Transverse colon (tissue), 4 donors: Measurements from ENCODE around the gene ELP6. TPM values are rescaled to one million over a fixed set of nuclear protein-coding genes. Genes with fewer than 3 reads are reported as not detected.
"Not testable (repeated sequence)": the region's sequence is repeated elsewhere in the genome, so short reads cannot be mapped to it uniquely, and the experiment has no call there.

Source experiments
- DNase-seq: peaks from one replicate; pipeline ENCODE4 v3.0.0-alpha.2; 2019
- H3K27ac ChIP-seq, 4 donors: fragments of 200-600 bp; sonication (generic); 2 replicates each; pipeline ENCODE4 v1.5.1; 2016 to 2018; ENCODE audit warnings: inconsistent platforms in 4 of 4
- H3K27me3 ChIP-seq: fragments of 200-600 bp; sonication (generic); 2 replicates; pipeline ENCODE4 v1.5.1; 2017; ENCODE audit warnings: inconsistent platforms
- H3K36me3 ChIP-seq, 4 donors: fragments of 200-600 bp; sonication (generic); 2 replicates each; pipeline ENCODE4 v1.5.1; 2017 to 2019; ENCODE audit warnings: inconsistent platforms in 4 of 4
- H3K4me1 ChIP-seq, 4 donors: fragments of 200-600 bp; sonication (generic); 2 replicates each; pipeline ENCODE4 v1.5.1; 2017 to 2020; ENCODE audit warnings: inconsistent platforms in 4 of 4
- H3K4me3 ChIP-seq, 4 donors: fragments of 200-600 bp; sonication (generic); 1 replicate in 1 of 4; 2 replicates in 3 of 4; pipeline versions ENCODE4 v1.5.1 to v1.6.1; 2017 to 2019; ENCODE audit warnings: inconsistent platforms in 4 of 4
- H3K9me3 ChIP-seq, 2 donors: fragments of 200-600 bp; sonication (generic); 2 replicates each; pipeline ENCODE4 v1.5.1; 2017 to 2019; ENCODE audit warnings: inconsistent platforms in 2 of 2
- EP300 ChIP-seq: sonication (generic); formaldehyde crosslinking; IDR thresholded peaks from one replicate; pipeline ENCODE4 v1.6.1; 2017; ENCODE audit warnings: antibody characterized with exemption, low read depth
- POLR2A ChIP-seq: fragments of 450-650 bp; IDR thresholded peaks from one replicate; pipeline ENCODE4 v1.6.1; 2016; ENCODE audit warnings: antibody characterized with exemption, mild to moderate bottlenecking, moderate library complexity
- POLR2AphosphoS5 ChIP-seq, 3 donors: sonication (generic); formaldehyde crosslinking; IDR thresholded peaks; one replicate each; pipeline ENCODE4 v1.6.1; 2016; ENCODE audit warnings: antibody characterized with exemption in 3 of 3
- WGBS, 2 donors: methylation state at CpG; one replicate each; pipeline ENCODE4 v1.1.5; 2018; ENCODE audit warnings: low coverage in 1 of 2; 5-methylcytosine and 5-hydroxymethylcytosine counted together
- in situ Hi-C, 4 donors: fragments of 200-750 bp; cut with MboI; loops; one replicate each; pipeline versions ENCODE4 v1.15.0 to v1.15.1; 2017; ENCODE audit warnings: low sequenced_read_pairs in 3 of 4, low pct_ligation_motif_present in 1 of 4, low pct_unique_long_range_greater_than_20kb in 1 of 4
- intact Hi-C: fragments of 100-400 bp; cut with DNase I; formaldehyde crosslinking; loops from one replicate; pipeline ENCODE4 v1.15.1; 2023; ENCODE audit warnings: low total_unique reads
- total RNA-seq, 4 donors: library from RNA; depleted of rRNA; stranded (reverse); fragments of >200 nt; gene quantifications; one replicate each; pipeline ENCODE4 v1.1.0, GENCODE V29; 2016
- TF ChIP-seq, protein P1 (sequence below), 5 experiments: fragments of 200-600 bp in 3 of 5; fragments of 450-650 bp in 2 of 5; sonication (generic) in 3 of 5; IDR thresholded peaks; 1 replicate in 2 of 5; 2 replicates in 3 of 5; pipeline ENCODE4 v1.5.1; 2016 to 2017; ENCODE audit warnings: antibody characterized with exemption in 5 of 5, inconsistent platforms in 3 of 5, mild to moderate bottlenecking in 2 of 5, moderate library complexity in 1 of 5

The ELP6 gene
- total RNA-seq, 4 donors from 2014 or later, result 1.2 to 55.7 (median 28.3) TPM

DNA sequence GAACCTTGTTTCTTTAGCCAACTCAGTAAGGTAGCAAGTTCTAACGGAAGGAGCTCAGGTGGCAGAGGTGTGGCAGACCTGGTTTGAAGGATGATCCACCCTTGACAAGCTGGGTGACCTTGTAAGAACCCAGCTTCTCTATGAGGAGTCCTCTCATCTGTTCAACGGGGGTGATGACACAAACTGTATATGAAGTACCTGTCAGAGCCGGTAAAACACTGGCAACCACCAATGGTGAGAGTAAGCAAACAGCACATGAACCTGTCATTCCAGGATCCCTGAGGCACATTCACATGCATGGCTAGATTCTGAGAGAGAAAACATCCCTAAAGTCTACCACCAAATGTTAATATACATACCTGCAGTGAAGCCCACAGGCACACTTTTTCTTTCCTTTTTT is 40.1 kb downstream of the ELP6 start:
- DNase-seq, result no peak
- H3K4me3 ChIP-seq, result no peak overlapping the region

DNA sequence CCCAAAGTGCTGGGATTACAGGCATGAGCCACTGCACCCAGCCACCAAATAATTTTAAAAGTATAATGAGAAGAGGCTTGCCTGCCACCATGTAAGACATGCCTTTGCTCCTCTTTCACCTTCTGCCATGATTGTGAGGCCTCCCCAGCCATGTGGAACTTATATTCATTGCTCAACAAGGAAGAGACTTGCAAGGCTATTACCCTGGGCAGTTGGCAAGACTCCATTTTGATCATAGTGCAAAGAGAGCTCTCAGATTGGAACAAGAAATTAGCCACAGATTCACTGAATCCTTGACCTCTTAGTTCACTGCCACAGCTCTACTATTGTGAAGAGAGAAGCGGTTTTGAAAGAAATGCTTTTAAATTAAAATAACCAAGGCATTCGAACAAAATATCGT is 43.9 kb downstream of the ELP6 start:
- in situ Hi-C loops (loop anchor here in 1 of 4 donors (5.0 kb wide), 1 partner anchor 47 kb away; no protein-coding TSS in a partner anchor), intact Hi-C loops (no loop called here)
- Histone ChIP-seq H3K4me3 (no peak overlapping the region), H3K27me3 (no peaks in the 10 kb centered on the region), H3K4me1 (peaks cover 4 to 24% (median 9%) of the 10 kb centered on the region in 4 donors), H3K9me3 (no peaks in the 10 kb centered on the region), H3K27ac (no peak overlapping the region), H3K36me3 (no peaks in the 10 kb centered on the region)
- peak; percentile 17 for DNase-seq
- 93 to 97% methylated on average over 2 to 3 of the region's 3 CpGs for WGBS, 2 donors
- TF ChIP-seq POLR2A, result no peak
- no peak for TF ChIP-seq POLR2AphosphoS5 (IDR thresholded peaks at IDR 0.05)
- TF ChIP-seq, protein P1, sequence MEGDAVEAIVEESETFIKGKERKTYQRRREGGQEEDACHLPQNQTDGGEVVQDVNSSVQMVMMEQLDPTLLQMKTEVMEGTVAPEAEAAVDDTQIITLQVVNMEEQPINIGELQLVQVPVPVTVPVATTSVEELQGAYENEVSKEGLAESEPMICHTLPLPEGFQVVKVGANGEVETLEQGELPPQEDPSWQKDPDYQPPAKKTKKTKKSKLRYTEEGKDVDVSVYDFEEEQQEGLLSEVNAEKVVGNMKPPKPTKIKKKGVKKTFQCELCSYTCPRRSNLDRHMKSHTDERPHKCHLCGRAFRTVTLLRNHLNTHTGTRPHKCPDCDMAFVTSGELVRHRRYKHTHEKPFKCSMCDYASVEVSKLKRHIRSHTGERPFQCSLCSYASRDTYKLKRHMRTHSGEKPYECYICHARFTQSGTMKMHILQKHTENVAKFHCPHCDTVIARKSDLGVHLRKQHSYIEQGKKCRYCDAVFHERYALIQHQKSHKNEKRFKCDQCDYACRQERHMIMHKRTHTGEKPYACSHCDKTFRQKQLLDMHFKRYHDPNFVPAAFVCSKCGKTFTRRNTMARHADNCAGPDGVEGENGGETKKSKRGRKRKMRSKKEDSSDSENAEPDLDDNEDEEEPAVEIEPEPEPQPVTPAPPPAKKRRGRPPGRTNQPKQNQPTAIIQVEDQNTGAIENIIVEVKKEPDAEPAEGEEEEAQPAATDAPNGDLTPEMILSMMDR (IDR thresholded peaks at IDR 0.05), result no peak

More for the DNA sequence above, 40.1 kb downstream of the ELP6 start:
- H3K27ac ChIP-seq, result no peak overlapping the region
- TF ChIP-seq, protein P1 (IDR thresholded peaks at IDR 0.05), result no peak
- TF ChIP-seq POLR2AphosphoS5 (IDR thresholded peaks at IDR 0.05) (no peak), EP300 (no peak)
- in situ Hi-C loops, result loop anchor here in 1 of 4 donors (5.0 kb wide), 1 partner anchor 51 kb away; no protein-coding TSS in a partner anchor
- no peaks in the 10 kb centered on the region for H3K36me3 ChIP-seq
- 56% methylated on average over 3 of the region's 3 CpGs; no CpG with 5 or more reads in 1 of the 2 donors for WGBS, 2 donors
- peaks cover 10 to 37% (median 23%) of the 10 kb centered on the region in 4 donors for H3K4me1 ChIP-seq
- H3K9me3 ChIP-seq, result no peaks in the 10 kb centered on the region
- intact Hi-C loops, result no loop called here
- no peaks in the 10 kb centered on the region for H3K27me3 ChIP-seq

DNA sequence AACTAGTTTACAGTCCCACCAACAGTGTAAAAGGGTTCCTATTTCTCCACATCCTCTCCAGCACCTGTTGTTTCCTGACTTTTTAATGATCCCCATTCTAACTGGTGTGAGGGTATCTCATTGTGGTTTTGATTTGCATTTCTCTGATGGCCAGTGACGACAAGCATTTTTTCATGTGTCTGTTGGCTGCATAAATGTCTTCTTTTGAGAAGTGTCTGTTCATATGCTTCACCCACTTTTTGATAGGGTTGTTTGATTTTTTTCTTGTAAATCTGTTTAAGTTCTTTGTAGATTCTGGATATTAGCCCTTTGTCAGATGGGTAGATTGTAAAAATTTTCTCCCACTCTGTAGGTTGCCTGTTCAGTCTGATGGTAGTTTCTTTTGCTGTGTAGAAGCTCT is 45.2 kb downstream of the ELP6 start:
- intact Hi-C loops, DNase-seq, H3K27ac ChIP-seq, H3K9me3 ChIP-seq, H3K27me3 ChIP-seq, H3K36me3 ChIP-seq, H3K4me3 ChIP-seq, in situ Hi-C loops: not testable (repeated sequence)
- WGBS, 2 donors, result 92 to 100% methylated on average over 1 of the region's 1 CpG
- peaks cover 0 to 17% (median under 1%) of the 10 kb centered on the region in 4 donors for H3K4me1 ChIP-seq

DNA sequence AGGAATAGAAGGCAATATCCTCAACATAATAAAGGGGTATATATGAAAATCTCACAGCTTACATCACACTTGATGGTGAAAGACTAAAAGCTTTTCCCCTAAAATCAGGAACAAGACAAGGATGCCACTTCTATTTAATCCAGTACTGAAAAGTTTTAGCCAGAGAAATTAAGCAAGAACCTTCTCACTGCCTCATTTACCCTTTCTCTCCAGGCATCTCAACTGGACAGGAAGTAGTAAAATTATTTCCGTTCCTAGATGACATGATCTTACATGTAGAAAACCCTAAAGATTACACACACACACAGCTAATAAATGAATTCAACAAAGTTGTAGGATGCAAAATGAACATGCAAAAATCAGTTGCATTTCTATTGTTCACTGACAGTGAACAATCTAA is 48.9 kb downstream of the ELP6 start:
- H3K36me3 ChIP-seq, result no peaks in the 10 kb centered on the region
- intact Hi-C loops, result no loop called here
- DNase-seq, result no peak
- H3K9me3 ChIP-seq, result no peaks in the 10 kb centered on the region
- no peak overlapping the region for H3K4me3 ChIP-seq
- WGBS, 2 donors, result 60 to 64% methylated on average over 1 of the region's 1 CpG
- H3K4me1 ChIP-seq, result peaks cover 0 to 12% (median 0%) of the 10 kb centered on the region in 4 donors
- no peaks in the 10 kb centered on the region for H3K27me3 ChIP-seq
- H3K27ac ChIP-seq, result no peak overlapping the region
- in situ Hi-C loops, result no loop called here
- no peak for TF ChIP-seq EP300
- no peak for TF ChIP-seq POLR2A
- TF ChIP-seq POLR2AphosphoS5 (IDR thresholded peaks at IDR 0.05), result no peak
- TF ChIP-seq, protein P1 (IDR thresholded peaks at IDR 0.05), result no peak

DNA sequence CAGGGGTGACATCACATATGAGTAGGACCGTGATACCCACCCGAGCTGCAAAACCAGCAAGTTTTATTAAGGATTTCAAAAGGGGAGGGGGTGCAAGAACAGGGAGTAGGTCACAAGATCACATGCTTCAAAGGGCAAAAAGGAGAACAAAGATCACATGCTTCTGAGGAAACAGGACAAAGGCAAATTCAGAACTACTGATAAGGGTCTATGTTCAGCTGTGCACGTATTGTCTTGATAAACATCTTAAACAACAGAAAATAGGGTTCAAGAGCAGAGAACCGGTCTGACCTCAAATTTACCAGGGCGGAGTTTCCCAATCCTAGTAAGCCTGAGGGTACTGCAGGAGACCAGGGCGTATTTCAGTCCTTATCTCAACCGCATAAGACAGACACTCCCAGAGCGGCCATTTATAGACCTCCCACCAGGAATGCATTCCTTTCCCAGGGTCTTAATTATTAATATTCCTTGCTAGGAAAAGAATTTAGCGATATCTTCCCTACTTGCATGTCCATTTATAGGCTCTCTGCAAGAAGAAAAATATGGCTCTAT is 53.9 kb downstream of the ELP6 start:
- intact Hi-C loops, in situ Hi-C loops, H3K27me3 ChIP-seq, H3K4me3 ChIP-seq, DNase-seq, H3K36me3 ChIP-seq, H3K9me3 ChIP-seq, H3K27ac ChIP-seq: not testable (repeated sequence)
- whole genome bisulfite sequencing, 2 donors, result 93 to 94% methylated on average over 3 to 9 of the region's 9 CpGs
- H3K4me1 ChIP-seq, result peaks cover 0 to 23% (median 4%) of the 10 kb centered on the region in 4 donors
